Activated CD4-positive, alpha-beta T cell treated with anti-CD3 and anti-CD28 coated beads, Interleukin-2, amount 10 ng/mL, durations not matched to agents 24 days and 14 days (primary cell): ENCODE results near the gene IMPDH1. TPM values are rescaled to one million over a fixed set of nuclear protein-coding genes. Genes with fewer than 3 reads are reported as not detected.

Experiments
- DNase-seq: peaks from one replicate; pipeline ENCODE4 v3.0.0; 2022
- H3K27ac Mint-ChIP-seq: one replicate; pipeline ENCODE4 v1.8.0; 2022; ENCODE audit warnings: mild to moderate bottlenecking, mixed read lengths
- H3K27me3 Mint-ChIP-seq: one replicate; pipeline ENCODE4 v1.8.0; 2022; ENCODE audit warnings: mixed read lengths
- H3K36me3 Mint-ChIP-seq: one replicate; pipeline ENCODE4 v1.8.0; 2022; ENCODE audit warnings: low read depth, mild to moderate bottlenecking, mixed read lengths
- H3K4me1 Mint-ChIP-seq: one replicate; pipeline ENCODE4 v1.8.0; 2021; ENCODE audit warnings: mixed read lengths
- H3K4me3 Mint-ChIP-seq: one replicate; pipeline ENCODE4 v1.8.0; 2022; ENCODE audit warnings: mild to moderate bottlenecking, moderate library complexity, mixed read lengths
- H3K9me3 Mint-ChIP-seq: one replicate; pipeline ENCODE4 v1.8.0; 2021; ENCODE audit warnings: mixed read lengths
- intact Hi-C: fragments of 100-400 bp; cut with micrococcal nuclease; formaldehyde crosslinking; loops from one replicate; pipeline ENCODE4 v1.15.1; 2023
- total RNA-seq: library from RNA; stranded (reverse); gene quantifications from 2 replicates; pipeline ENCODE4 v1.2.3, GENCODE V29; 2022

IMPDH1 gene
- total RNA-seq, 1 donor from 2014 or later, result 105 TPM

GRCh38 chr7:128362670-128363069 lies 47.1 kb downstream of the IMPDH1 start:
- Mint-ChIP-seq H3K27me3 (peaks cover 83% of the 10 kb centered on the region), H3K4me1 (peaks cover 20% of the 10 kb centered on the region), H3K27ac (peak overlapping the region; percentile 38), H3K4me3 (peak overlapping the region; percentile 77), H3K36me3 (no peaks in the 10 kb centered on the region), H3K9me3 (no peaks in the 10 kb centered on the region)
- no peak for DNase-seq
- intact Hi-C loops, result loop anchor here (1.0 kb wide), 1 partner anchor 9 kb away; no protein-coding TSS in a partner anchor

DNA sequence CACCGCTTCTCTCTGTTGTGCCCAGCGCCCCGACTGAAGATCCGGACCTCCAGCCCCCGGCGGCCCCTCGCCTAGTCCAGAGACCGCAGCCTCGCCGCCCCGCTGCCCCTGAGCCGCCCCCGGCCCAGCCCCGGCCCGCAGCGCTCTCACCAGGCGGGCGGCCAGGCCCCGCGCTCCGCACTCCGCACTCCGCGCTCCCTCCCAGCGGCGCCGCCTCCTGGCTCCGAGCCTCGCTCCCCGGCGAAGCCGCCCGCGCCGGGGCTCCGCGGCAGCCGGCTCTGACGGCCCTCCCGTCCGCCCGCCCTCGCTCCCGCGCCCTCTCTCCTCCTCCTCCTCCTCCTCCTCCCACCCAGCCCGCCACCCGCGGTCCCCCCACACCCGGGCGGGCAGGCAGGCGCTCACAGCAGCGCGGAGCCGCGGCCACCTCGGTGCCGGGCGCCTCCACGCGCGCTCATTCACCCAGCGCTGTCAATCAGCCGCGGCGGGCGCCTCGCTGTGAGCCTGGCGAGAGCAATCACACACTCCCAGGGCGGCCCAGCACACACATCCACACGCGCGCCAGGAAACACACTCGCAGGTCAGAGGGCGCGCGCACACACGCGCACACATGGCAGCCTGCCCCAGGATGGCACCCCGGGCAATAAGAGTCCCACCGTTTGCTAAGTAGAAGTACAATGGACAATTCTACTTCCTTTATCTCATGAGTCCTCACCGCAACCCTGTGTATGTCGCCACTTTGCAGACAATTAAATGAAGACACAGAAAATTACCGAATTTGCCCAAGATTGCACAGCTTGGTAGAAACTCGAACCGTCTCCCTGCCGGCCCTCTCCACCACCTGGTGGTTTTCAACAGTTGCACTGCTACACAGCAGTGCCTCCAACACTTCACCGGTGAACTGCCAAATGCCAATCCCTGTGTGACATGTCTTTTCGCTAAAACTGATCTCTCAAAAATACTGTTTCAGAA lies 48.1 kb downstream of the IMPDH1 start, which contains the start of gene PRRT4:
Gene PRRT4 (minus strand): TSS at position 280 of the 969 bp plus-strand sequence.
- Mint-ChIP-seq H3K4me3 (peak within 1 kb of the TSS; percentile 77), H3K27ac (peak within 1 kb of the TSS; percentile 57), H3K36me3 (no peaks in the 10 kb centered on the region), H3K9me3 (no peaks in the 10 kb centered on the region), H3K27me3 (peaks cover 79% of the 10 kb centered on the region), H3K4me1 (peaks cover 20% of the 10 kb centered on the region)
- DNase-seq, result peak; percentile 81
- intact Hi-C loops, result loop anchor here (1.0 kb wide), 1 partner anchor 8 kb away; no protein-coding TSS in a partner anchor

- H3K27me3 Mint-ChIP-seq, result peaks cover 74% of the 10 kb centered on the region
- intact Hi-C loops, result no loop called here
- peaks cover 24% of the 10 kb centered on the region for H3K4me1 Mint-ChIP-seq
- H3K4me3 Mint-ChIP-seq, result no peak overlapping the region
- no peaks in the 10 kb centered on the region for H3K9me3 Mint-ChIP-seq
- no peaks in the 10 kb centered on the region for H3K36me3 Mint-ChIP-seq
- no peak for DNase-seq
- H3K27ac Mint-ChIP-seq, result no peak overlapping the region
These were observed 49.5 kb downstream of the IMPDH1 start for GRCh38 chr7:128360359-128360678.

DNA sequence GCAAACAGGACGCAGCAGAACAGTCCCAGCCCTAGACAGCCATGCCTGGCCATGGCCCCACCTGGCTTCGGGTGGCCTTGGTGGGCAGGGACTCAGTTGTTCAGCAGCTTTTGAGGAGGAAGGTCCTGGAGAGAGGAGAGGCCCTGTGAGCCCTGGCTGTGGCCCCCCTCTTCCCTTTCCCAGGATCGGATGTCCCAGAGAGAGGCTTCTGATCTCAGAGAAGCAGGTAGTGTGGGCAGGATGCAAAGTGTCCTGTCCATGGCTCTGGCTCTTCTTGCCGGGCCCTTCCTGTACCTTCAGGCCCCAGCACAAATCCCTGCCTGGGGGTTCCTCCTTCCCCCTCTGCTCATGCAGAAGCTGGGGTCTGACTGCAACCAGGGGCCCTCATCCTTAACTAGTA lies 49.8 kb downstream of the IMPDH1 start:
- no peaks in the 10 kb centered on the region for H3K9me3 Mint-ChIP-seq
- H3K36me3 Mint-ChIP-seq, result no peaks in the 10 kb centered on the region
- intact Hi-C loops, result no loop called here
- H3K4me1 Mint-ChIP-seq, result peaks cover 24% of the 10 kb centered on the region
- peaks cover 72% of the 10 kb centered on the region for H3K27me3 Mint-ChIP-seq
- no peak for DNase-seq
- H3K27ac Mint-ChIP-seq, result no peak overlapping the region
- no peak overlapping the region for H3K4me3 Mint-ChIP-seq

- H3K4me3 Mint-ChIP-seq, result peak overlapping the region; percentile 25
- H3K27ac Mint-ChIP-seq, result no peak overlapping the region
- H3K4me1 Mint-ChIP-seq, result peaks cover 22% of the 10 kb centered on the region
- no peaks in the 10 kb centered on the region for H3K36me3 Mint-ChIP-seq
- intact Hi-C loops, result no loop called here
- no peak for DNase-seq
- no peaks in the 10 kb centered on the region for H3K9me3 Mint-ChIP-seq
- peaks cover 69% of the 10 kb centered on the region for H3K27me3 Mint-ChIP-seq
These were observed 50.4 kb downstream of the IMPDH1 start for GRCh38 chr7:128359336-128359735.

- Mint-ChIP-seq H3K4me3 (no peak overlapping the region), H3K4me1 (peaks cover 22% of the 10 kb centered on the region), H3K27ac (no peak overlapping the region), H3K27me3 (peaks cover 69% of the 10 kb centered on the region), H3K9me3 (no peaks in the 10 kb centered on the region), H3K36me3 (no peaks in the 10 kb centered on the region)
- intact Hi-C loops, result no loop called here
- no peak for DNase-seq
These were observed 51.5 kb downstream of the IMPDH1 start for GRCh38 chr7:128358233-128358632.

GRCh38 chr7:128357217-128357613 lies 52.6 kb downstream of the IMPDH1 start:
- H3K4me1 Mint-ChIP-seq, result peaks cover 16% of the 10 kb centered on the region
- H3K9me3 Mint-ChIP-seq, result no peaks in the 10 kb centered on the region
- H3K36me3 Mint-ChIP-seq, result no peaks in the 10 kb centered on the region
- no peak overlapping the region for H3K27ac Mint-ChIP-seq
- H3K27me3 Mint-ChIP-seq, result peaks cover 67% of the 10 kb centered on the region
- intact Hi-C loops, result no loop called here
- no peak for DNase-seq
- no peak overlapping the region for H3K4me3 Mint-ChIP-seq

- Mint-ChIP-seq H3K4me1 (peaks cover 11% of the 10 kb centered on the region), H3K27me3 (peaks cover 62% of the 10 kb centered on the region), H3K4me3 (no peak overlapping the region), H3K9me3 (no peaks in the 10 kb centered on the region), H3K36me3 (no peaks in the 10 kb centered on the region), H3K27ac (no peak overlapping the region)
- no peak for DNase-seq
- intact Hi-C loops, result no loop called here
These were observed 53.1 kb downstream of the IMPDH1 start for GRCh38 chr7:128356546-128357216.

DNA sequence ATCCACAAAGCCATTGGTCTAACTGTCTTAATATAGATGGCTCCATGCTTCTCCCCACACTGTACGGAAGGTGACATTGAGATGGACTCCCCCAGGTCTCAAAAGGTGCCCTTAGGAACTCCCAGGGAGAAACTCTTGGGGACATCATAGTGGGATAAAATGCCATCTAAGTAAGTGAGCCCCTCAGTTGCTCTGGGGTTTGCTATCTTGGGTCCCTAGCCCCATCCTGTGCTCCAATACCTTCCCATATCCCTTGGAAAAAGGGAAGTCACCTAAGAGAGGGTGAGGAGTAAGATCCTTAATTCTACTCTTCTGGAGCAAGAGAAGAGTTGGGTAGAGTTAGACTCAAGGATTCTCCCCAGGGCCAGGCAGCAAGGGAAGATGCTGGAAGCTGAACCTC lies 56.2 kb downstream of the IMPDH1 start:
- peaks cover 62% of the 10 kb centered on the region for H3K27me3 Mint-ChIP-seq
- H3K4me1 Mint-ChIP-seq, result peaks cover 6% of the 10 kb centered on the region
- no peaks in the 10 kb centered on the region for H3K9me3 Mint-ChIP-seq
- H3K4me3 Mint-ChIP-seq, result no peak overlapping the region
- intact Hi-C loops, result loop anchor here (1.0 kb wide), 1 partner anchor 9 kb away; no protein-coding TSS in a partner anchor
- H3K36me3 Mint-ChIP-seq, result no peaks in the 10 kb centered on the region
- no peak overlapping the region for H3K27ac Mint-ChIP-seq
- no peak for DNase-seq

GRCh38 chr7:128353189-128353588 lies 56.6 kb downstream of the IMPDH1 start:
- Mint-ChIP-seq H3K27ac (no peak overlapping the region), H3K9me3 (no peaks in the 10 kb centered on the region), H3K27me3 (peaks cover 62% of the 10 kb centered on the region), H3K4me3 (peak overlapping the region; percentile 50), H3K4me1 (peaks cover 6% of the 10 kb centered on the region), H3K36me3 (no peaks in the 10 kb centered on the region)
- DNase-seq, result no peak
- intact Hi-C loops, result loop anchor here (1.0 kb wide), 1 partner anchor 9 kb away; no protein-coding TSS in a partner anchor

GRCh38 chr7:128352636-128353035 lies 57.1 kb downstream of the IMPDH1 start:
- Mint-ChIP-seq H3K36me3 (no peaks in the 10 kb centered on the region), H3K9me3 (no peaks in the 10 kb centered on the region), H3K4me3 (peak overlapping the region; percentile 50), H3K27ac (no peak overlapping the region), H3K27me3 (peaks cover 64% of the 10 kb centered on the region), H3K4me1 (peaks cover 6% of the 10 kb centered on the region)
- intact Hi-C loops, result loop anchor here (1.0 kb wide), 1 partner anchor 10 kb away; no protein-coding TSS in a partner anchor
- DNase-seq, result no peak

- Mint-ChIP-seq H3K27me3 (peaks cover 67% of the 10 kb centered on the region), H3K36me3 (no peaks in the 10 kb centered on the region), H3K27ac (no peak overlapping the region), H3K9me3 (no peaks in the 10 kb centered on the region), H3K4me1 (peaks cover 6% of the 10 kb centered on the region), H3K4me3 (no peak overlapping the region)
- peak; percentile 70 for DNase-seq
- intact Hi-C loops, result no loop called here
These were observed 57.6 kb downstream of the IMPDH1 start for GRCh38 chr7:128352153-128352537.

GRCh38 chr7:128351296-128352152 lies 58.3 kb downstream of the IMPDH1 start:
- Mint-ChIP-seq H3K27ac (no peak overlapping the region), H3K9me3 (no peaks in the 10 kb centered on the region), H3K36me3 (no peaks in the 10 kb centered on the region), H3K27me3 (peaks cover 64% of the 10 kb centered on the region), H3K4me1 (peaks cover 6% of the 10 kb centered on the region), H3K4me3 (no peak overlapping the region)
- intact Hi-C loops, result no loop called here
- peak; percentile 68 for DNase-seq
